Stimulated activated CD8-positive, alpha-beta memory T cell treated with anti-CD3 and anti-CD28 coated beads, Interleukin-15, amount 100 ng/mL, for 48 hours (primary cell): ENCODE measurements around the gene IQUB.
"Not testable (repeated sequence)": the region's sequence is repeated elsewhere in the genome, so short reads cannot be mapped to it uniquely, and the experiment has no call there.

ENCODE experiments used
- DNase-seq, 2 donors: peaks; one replicate each; pipeline ENCODE4 v3.0.0-alpha.2; 2020; ENCODE audit warnings: low read depth in 2 of 2

Gene IQUB

GRCh38 chr7:123492485-123492884 is 41.9 kb downstream of the IQUB start:
- no peak for DNase-seq

- no peak for DNase-seq
Measured at GRCh38 chr7:123485721-123486120, 48.7 kb downstream of the IQUB start.

- no peak for DNase-seq
Measured at GRCh38 chr7:123485187-123485586, 49.2 kb downstream of the IQUB start.

GRCh38 chr7:123484199-123484598 is 50.2 kb downstream of the IQUB start:
- no peak for DNase-seq

- DNase-seq = no peak
Measured at GRCh38 chr7:123480107-123480506, 54.3 kb downstream of the IQUB start.

- not testable (repeated sequence) for DNase-seq
Measured at GRCh38 chr7:123478056-123478455, 56.3 kb downstream of the IQUB start.

GRCh38 chr7:123472750-123473445 is 61.5 kb downstream of the IQUB start:
- no peak for DNase-seq

GRCh38 chr7:123472327-123472726 is 62.1 kb downstream of the IQUB start:
- DNase-seq = no peak

- no peak for DNase-seq
Measured at GRCh38 chr7:123468303-123468702, 66.1 kb downstream of the IQUB start.

GRCh38 chr7:123463890-123464289 is 70.5 kb downstream of the IQUB start:
- no peak for DNase-seq

- no peak for DNase-seq
Measured at GRCh38 chr7:123460616-123461015, 73.8 kb downstream of the IQUB start.

- DNase-seq = no peak
Measured at GRCh38 chr7:123455965-123456470, 78.4 kb downstream of the IQUB start.

GRCh38 chr7:123440101-123440548 is 94.3 kb downstream of the IQUB start:
- no peak for DNase-seq

- DNase-seq = no peak
Measured at GRCh38 chr7:123439191-123439590, 95.2 kb downstream of the IQUB start.

GRCh38 chr7:123437447-123437995 is 96.9 kb downstream of the IQUB start:
- no peak for DNase-seq

GRCh38 chr7:123435080-123435700 is 99.2 kb downstream of the IQUB start:
- no peak for DNase-seq

GRCh38 chr7:123433665-123434064 is 100.7 kb downstream of the IQUB start:
- no peak for DNase-seq

- DNase-seq = no peak
Measured at GRCh38 chr7:123432601-123433000, 101.8 kb downstream of the IQUB start.

- DNase-seq = no peak
Measured at GRCh38 chr7:123431075-123431614, 103.2 kb downstream of the IQUB start.

GRCh38 chr7:123425246-123425645 is 109.1 kb downstream of the IQUB start:
- no peak for DNase-seq

GRCh38 chr7:123424463-123424862 is 109.9 kb downstream of the IQUB start:
- no peak for DNase-seq

- DNase-seq = no peak
Measured at GRCh38 chr7:123423622-123424021, 110.8 kb downstream of the IQUB start.

GRCh38 chr7:123417580-123417979 is 116.8 kb downstream of the IQUB start:
- no peak for DNase-seq
